NCI-H510A treated with DMSO at 0.1 percent for 48 hours (cell line): Measurements from ENCODE around the gene IL17B.

Source experiments
- DNase-seq: peaks from one replicate; lab custom pipeline; 2025; lab: John Stamatoyannopoulos, UW

IL17B gene

GRCh38 chr5:149414405-149415065, 35.4 kb upstream of the IL17B start:
- DNase-seq, result no peak

DNA sequence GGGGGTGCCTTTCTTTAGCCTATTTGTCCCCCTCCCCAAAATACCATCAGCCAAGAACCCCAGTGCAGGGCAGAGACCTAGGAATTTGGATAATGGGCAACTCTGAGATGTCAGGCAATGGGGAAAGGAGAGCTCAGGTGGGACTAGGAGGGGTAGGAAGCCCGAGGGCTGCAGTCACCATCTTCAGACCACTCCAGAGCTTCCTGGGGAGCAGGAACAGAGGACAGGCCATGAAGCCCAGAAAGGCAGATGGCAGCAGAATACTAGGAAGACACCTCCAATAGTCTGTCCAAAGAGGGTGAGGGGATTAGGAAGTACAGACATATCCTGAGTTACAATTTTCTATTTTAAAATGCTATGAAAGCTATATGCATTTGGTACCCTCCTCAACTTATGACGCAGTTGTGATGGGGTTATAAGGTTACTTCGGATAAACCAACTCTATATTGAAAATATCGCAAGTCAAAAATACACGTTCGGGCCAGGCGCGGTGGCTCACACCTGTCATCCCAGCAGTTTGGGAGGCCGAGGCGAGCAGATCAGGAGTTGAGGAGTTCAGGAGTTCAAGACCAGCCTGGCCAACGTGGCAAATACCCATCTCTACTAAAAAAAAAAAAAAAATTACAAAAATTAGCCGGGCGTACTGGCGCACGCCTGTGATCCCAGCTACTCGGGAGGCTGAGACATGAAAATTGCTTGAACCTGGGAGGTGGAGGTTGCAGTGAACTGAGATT, 34.6 kb upstream of the IL17B start:
- DNase-seq, result no peak

- no peak for DNase-seq
These were observed 33.8 kb upstream of the IL17B start for GRCh38 chr5:149412783-149413476.

DNA sequence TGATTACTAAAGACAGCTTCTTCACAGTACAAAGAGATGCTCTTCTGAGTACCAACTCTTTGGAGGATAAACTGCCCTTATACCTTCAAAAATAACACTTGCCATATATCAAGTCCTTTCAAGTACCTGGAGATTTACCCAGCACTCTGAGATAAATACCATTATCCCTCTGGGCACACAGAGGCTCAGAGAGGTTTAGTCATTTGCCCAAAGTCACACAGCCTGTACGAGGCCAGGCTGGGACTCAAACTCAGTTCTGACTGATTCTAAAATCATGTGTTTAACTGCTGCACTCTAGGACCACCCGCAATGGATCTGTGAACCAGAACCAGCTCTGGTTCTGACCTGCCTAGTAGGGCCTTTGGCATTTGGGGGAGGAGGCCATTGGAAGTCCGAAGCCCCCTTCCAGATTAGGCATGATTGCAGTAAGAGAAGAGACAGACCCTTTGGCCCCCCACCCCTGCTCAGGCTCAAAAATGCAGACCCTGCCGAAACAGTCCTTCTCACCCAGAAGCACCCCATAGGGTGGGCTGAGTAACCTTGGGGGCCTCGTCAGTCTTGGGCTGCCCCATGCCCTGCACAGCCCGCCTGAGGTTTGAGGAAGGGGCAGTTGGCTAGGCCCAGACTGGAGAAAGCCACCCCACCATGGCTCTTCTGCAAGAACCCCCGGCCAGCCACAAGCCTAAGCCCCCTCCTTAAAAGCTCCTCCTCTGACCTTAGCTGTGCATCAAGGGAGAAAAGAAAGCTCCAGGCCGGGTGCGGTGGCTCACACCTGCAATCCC, 32.8 kb upstream of the IL17B start:
- DNase-seq, result no peak

DNA sequence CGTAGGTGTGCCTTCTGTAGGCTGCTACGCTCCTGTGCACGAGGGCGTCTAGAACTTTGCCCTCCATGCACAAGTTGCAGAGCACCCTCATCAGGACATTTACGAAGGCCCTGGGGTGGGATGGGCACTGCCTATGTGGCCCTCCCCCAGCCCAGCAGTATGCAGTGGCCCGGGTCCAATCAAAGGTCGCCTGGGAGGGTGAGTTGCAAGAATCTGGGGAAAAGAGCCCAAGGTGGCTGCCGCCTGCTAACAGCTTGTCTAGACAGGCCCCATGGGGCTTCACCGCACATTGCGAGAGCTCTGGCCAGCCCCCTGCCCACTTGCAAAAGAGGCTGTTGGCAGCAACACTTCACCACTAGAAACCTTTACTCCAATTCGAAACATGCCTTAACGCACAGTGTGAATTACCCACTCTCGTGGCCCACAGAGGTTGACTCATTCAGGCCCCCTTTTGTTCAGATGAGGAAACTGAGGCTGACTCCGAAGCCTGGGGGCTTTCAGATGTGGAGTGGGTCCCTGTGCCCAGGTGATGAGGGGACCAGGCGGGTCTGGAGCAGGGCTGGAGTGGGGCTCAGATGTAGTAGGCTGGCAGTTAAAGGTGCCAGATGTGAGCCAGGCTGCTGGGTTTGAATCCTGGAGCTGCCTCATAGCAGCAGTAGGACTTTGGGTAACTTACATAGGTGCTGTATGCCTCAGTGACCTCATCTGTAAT, 31.8 kb upstream of the IL17B start:
- DNase-seq, result no peak

DNA sequence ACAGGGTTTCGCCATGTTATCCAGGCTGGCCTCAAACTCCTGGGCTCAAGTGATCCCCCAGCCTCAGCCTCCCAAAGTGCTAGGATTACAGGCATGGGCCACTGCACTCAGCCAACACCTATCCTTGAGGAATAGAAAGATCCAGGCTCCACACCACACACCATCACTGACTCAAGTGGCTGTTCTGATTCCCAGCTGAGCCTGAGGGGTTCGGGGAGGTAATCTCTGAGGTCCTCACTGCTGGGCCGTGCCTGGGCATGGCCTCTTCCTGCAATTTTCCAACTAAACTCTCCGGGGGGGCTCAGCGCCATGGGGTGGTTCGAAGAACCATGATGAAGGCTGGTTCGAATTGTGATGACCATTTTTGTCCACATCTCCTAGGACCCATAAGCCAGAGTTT, 31.0 kb upstream of the IL17B start:
- no peak for DNase-seq

- no peak for DNase-seq
These were observed 30.3 kb upstream of the IL17B start for GRCh38 chr5:149409268-149409948.

- DNase-seq, result no peak
These were observed 29.4 kb upstream of the IL17B start for GRCh38 chr5:149408252-149409099.

GRCh38 chr5:149407323-149408251, 28.5 kb upstream of the IL17B start:
- DNase-seq, result no peak

DNA sequence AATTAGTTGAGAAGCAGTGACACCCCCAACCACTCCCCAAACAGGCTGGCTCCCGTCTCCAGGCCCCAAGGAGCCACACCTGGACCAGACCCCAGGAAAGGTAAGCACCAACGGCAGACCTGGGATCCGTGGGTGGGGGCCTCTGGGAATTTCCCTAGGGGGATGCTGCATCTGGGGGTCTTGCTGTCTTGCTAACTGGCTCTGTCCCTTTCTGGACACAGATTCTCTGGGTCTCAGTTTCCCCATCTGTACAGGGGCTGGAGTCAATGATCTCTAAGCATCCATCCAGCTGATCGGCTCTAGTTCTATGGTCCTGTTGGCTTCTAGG, 27.9 kb upstream of the IL17B start:
- DNase-seq, result no peak

DNA sequence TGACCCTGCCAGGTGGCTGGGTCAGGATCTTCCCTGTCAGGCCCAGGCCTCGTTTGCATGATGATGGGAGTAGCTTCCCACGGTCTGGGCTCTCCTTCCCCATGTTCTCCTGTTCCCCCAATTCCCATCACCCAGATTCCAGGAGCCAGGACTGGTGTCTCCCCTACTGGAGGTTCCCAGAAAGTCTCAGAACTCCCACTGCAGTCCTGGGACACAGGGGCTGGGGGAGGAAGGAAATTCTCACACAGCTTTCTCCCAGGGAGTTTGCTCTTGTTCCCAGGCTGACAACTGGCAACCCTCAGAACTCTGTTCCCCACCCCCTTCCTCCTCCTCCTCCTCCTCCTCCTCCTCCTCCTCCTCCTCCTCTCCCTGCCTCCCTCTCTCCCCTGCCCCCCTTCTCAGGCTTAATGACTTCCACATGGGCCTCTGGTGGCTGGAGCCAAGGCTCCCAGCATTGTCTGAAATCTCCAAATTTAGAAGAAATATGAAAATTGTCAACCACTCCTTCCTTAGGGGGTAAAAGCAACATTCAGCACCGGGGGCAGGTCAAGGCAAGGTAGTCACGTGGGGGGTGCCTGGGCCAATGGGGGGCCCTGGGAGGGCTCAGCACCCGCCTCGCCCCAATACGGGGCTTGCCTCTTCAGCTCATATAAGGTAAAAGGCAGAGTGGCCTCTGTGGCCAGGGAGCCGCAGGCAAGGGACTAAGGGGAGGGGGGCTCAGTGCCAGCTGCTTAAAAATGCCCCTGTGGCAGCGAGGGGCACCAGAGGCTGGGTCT, 27.3 kb upstream of the IL17B start:
- no peak for DNase-seq

GRCh38 chr5:149405550-149406202, 26.6 kb upstream of the IL17B start:
- no peak for DNase-seq

DNA sequence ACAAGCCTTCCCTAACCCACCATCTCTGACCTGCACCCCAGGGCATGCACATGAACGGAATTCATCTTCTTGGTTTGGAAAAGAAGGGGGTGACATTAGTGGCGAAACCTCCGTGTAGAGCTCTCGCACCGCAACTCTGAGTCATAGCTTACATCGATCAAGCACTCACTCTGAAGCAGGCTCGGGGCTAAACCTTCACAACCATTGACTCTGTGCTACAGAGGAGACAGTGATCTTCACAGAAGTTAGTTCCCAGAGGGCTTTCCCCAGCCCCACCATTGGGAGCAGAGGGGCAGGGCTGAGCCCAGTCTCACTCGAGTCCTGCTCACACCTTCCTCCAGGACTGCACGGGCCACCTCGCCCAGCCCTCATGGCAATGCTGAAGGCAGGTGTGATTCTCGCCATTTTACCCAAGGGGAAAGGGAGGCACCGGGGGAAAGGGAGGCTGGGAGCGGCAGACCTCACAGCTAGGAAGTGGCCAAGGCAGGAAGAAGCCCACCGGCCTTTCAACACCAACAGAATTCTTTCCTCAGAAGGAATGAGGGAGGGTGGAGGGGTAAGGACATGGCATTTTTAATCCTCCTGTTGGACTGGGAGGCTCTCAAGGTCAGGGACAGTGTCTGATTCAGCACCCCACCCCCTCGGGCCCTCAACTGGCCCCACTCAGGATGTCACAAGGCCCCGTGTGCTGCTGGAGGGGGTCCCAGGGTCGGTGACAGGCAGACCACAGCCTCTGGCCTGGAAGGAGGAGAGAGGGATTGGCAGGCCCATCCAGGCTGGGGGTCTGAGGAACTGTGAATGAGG, 25.9 kb upstream of the IL17B start:
- no peak for DNase-seq

GRCh38 chr5:149403923-149404745, 25.0 kb upstream of the IL17B start:
- no peak for DNase-seq

DNA sequence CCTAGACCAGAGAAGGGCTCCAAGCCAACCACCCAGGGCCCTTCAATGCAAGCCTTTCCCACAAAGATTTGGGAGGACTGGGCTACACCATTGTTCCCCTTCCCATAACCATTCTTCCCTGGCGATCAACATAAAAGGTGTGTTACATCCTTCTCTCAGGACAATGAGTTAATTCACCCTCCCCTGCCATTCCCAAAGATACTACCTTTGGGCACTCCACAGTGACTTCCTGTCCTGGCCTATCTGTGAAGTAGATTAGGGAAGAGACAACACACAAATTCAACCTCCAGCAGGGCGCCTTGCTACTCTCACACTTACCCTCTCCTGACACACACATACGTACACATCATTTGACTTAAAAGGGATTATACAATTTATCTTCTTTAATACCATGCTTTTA, 23.2 kb upstream of the IL17B start:
- no peak for DNase-seq

DNA sequence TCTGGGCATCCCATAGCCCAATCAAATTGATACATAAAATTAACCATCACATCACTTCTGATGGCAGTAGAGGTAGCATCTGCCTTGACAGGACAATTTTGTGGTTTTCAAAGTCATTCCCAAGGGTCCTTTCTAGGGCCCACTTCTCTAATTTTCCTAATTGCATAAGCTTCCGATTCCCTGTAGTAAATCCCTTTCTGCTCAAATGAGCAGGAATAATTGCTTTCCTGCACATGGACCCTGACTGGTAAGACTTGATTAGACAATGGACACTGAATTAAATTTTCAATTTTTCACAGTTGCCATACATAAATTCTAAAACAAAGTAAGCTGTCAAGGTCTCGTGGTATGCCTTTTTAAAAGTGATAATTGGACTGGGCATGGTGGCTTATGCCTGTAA, 22.0 kb upstream of the IL17B start:
- DNase-seq, result no peak
